Body of pancreas (tissue), 4 donors: ENCODE results near the gene S100B.

Experiments
- CTCF ChIP-seq, 7 experiments: fragments of 450-650 bp in 4 of 7; fragments of 200-600 bp in 3 of 7; sonication (generic) in 3 of 7; IDR thresholded peaks; one replicate each; pipeline ENCODE4 v1.5.1; 2016 to 2019; ENCODE audit warnings: antibody characterized with exemption in 7 of 7
- POLR2A ChIP-seq, 3 donors: fragments of 450-650 bp; IDR thresholded peaks; one replicate each; pipeline ENCODE4 v1.6.1; 2016; ENCODE audit warnings: antibody characterized with exemption in 3 of 3, mild to moderate bottlenecking in 2 of 3

- TF ChIP-seq POLR2A (IDR thresholded peaks at IDR 0.05) = no peak
- no peak for TF ChIP-seq CTCF (IDR thresholded peaks at IDR 0.05)
These were observed 7.0 kb downstream of the S100B start for GRCh38 chr21:46597896-46598343.
